ENCODE measurements around the gene PSME3.
"Not testable (repeated sequence)": the region's sequence is repeated elsewhere in the genome, so short reads cannot be mapped to it uniquely, and the experiment has no call there.

DNA sequence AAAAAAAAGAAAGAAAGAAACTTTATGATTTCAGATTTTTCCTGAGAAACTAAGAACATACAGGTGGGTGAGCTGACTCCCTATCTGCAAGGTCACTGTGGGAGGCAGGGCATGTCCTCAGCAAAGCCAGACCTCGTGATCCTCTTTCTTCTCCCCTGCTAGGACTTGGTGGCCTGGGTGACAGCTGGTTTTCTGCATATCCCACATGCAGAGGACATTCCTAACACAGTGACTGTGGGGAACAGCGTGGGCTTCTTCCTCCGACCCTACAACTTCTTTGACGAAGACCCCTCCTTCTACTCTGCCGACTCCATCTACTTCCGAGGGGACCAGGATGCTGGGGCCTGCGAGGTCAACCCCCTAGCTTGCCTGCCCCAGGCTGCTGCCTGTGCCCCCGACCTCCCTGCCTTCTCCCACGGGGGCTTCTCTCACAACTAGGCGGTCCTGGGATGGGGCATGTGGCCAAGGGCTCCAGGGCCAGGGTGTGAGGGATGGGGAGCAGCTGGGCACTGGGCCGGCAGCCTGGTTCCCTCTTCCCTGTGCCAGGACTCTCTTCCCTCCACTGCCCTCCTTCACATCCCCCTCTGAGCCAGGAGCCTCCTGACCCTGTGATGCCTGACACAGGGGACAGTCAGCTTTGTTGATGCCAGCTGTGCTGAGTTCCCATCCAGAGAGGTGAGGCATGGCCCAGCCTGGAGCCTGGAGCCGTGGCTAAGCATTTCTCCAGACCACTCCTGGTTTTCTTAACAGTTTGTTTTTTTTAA lies 40.9 kb downstream of the PSME3 start:
- TF ChIP-seq NR2F1 (CRISPR knock-in tag; IDR thresholded peaks at IDR 0.05); EP300 (IDR thresholded peaks at IDR 0.05; ENCODE audit: low read depth in 2 of 2, low read length in 2 of 2); EP300 (CRISPR knock-in tag; IDR thresholded peaks at IDR 0.05; ENCODE audit: borderline replicate concordance); MAFF (IDR thresholded peaks at IDR 0.05; ENCODE audit: low read depth, low read length); ETV5 (CRISPR knock-in tag; IDR thresholded peaks at IDR 0.05; ENCODE audit: borderline replicate concordance); TCF7 (IDR thresholded peaks at IDR 0.05; ENCODE audit: low read depth); POLR2A (IDR thresholded peaks at IDR 0.05; ENCODE audit: insufficient read depth in 1 of 2, low read depth in 2 of 2, low read length in 2 of 2); SMC3 (IDR thresholded peaks at IDR 0.05; ENCODE audit: low read length); PTBP1 (IDR thresholded peaks at IDR 0.05; ENCODE audit: low read depth, low read length, poor library complexity, severe bottlenecking); CENPX (CRISPR knock-in tag; IDR thresholded peaks at IDR 0.05): not testable (repeated sequence)
- TF ChIP-seq, protein P1, sequence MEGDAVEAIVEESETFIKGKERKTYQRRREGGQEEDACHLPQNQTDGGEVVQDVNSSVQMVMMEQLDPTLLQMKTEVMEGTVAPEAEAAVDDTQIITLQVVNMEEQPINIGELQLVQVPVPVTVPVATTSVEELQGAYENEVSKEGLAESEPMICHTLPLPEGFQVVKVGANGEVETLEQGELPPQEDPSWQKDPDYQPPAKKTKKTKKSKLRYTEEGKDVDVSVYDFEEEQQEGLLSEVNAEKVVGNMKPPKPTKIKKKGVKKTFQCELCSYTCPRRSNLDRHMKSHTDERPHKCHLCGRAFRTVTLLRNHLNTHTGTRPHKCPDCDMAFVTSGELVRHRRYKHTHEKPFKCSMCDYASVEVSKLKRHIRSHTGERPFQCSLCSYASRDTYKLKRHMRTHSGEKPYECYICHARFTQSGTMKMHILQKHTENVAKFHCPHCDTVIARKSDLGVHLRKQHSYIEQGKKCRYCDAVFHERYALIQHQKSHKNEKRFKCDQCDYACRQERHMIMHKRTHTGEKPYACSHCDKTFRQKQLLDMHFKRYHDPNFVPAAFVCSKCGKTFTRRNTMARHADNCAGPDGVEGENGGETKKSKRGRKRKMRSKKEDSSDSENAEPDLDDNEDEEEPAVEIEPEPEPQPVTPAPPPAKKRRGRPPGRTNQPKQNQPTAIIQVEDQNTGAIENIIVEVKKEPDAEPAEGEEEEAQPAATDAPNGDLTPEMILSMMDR (CRISPR knock-in tag; IDR thresholded peaks at IDR 0.05) = not testable (repeated sequence)
- TF ChIP-seq, protein P2, sequence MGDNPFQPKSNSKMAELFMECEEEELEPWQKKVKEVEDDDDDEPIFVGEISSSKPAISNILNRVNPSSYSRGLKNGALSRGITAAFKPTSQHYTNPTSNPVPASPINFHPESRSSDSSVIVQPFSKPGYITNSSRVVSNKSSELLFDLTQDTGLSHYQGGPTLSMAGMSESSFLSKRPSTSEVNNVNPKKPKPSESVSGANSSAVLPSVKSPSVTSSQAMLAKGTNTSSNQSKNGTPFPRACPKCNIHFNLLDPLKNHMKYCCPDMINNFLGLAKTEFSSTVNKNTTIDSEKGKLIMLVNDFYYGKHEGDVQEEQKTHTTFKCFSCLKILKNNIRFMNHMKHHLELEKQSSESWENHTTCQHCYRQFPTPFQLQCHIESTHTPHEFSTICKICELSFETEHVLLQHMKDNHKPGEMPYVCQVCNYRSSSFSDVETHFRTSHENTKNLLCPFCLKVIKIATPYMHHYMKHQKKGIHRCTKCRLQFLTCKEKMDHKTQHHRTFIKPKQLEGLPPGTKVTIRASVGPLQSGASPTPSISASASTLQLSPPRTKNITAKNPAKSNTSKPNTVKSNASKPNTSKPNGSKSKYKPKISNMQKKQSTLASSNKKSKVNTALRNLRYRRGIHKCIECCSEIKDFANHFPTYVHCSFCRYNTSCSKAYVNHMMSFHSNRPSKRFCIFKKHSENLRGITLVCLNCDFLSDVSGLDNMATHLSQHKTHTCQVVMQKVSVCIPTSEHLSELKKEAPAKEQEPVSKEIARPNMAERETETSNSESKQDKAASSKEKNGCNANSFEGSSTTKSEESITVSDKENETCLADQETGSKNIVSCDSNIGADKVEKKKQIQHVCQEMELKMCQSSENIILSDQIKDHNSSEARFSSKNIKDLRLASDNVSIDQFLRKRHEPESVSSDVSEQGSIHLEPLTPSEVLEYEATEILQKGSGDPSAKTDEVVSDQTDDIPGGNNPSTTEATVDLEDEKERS (CRISPR knock-in tag; IDR thresholded peaks at IDR 0.05) = not testable (repeated sequence)
- TF ChIP-seq, protein P3, sequence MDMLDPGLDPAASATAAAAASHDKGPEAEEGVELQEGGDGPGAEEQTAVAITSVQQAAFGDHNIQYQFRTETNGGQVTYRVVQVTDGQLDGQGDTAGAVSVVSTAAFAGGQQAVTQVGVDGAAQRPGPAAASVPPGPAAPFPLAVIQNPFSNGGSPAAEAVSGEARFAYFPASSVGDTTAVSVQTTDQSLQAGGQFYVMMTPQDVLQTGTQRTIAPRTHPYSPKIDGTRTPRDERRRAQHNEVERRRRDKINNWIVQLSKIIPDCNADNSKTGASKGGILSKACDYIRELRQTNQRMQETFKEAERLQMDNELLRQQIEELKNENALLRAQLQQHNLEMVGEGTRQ (IDR thresholded peaks at IDR 0.05; ENCODE audit: low read depth, low read length) = not testable (repeated sequence)
- TF ChIP-seq, protein P3 (CRISPR knock-in tag; IDR thresholded peaks at IDR 0.05; ENCODE audit: borderline replicate concordance) = not testable (repeated sequence)
- TF ChIP-seq, protein P4, sequence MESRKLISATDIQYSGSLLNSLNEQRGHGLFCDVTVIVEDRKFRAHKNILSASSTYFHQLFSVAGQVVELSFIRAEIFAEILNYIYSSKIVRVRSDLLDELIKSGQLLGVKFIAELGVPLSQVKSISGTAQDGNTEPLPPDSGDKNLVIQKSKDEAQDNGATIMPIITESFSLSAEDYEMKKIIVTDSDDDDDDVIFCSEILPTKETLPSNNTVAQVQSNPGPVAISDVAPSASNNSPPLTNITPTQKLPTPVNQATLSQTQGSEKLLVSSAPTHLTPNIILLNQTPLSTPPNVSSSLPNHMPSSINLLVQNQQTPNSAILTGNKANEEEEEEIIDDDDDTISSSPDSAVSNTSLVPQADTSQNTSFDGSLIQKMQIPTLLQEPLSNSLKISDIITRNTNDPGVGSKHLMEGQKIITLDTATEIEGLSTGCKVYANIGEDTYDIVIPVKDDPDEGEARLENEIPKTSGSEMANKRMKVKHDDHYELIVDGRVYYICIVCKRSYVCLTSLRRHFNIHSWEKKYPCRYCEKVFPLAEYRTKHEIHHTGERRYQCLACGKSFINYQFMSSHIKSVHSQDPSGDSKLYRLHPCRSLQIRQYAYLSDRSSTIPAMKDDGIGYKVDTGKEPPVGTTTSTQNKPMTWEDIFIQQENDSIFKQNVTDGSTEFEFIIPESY (CRISPR knock-in tag; IDR thresholded peaks at IDR 0.05) = not testable (repeated sequence)
- TF ChIP-seq, protein P5, sequence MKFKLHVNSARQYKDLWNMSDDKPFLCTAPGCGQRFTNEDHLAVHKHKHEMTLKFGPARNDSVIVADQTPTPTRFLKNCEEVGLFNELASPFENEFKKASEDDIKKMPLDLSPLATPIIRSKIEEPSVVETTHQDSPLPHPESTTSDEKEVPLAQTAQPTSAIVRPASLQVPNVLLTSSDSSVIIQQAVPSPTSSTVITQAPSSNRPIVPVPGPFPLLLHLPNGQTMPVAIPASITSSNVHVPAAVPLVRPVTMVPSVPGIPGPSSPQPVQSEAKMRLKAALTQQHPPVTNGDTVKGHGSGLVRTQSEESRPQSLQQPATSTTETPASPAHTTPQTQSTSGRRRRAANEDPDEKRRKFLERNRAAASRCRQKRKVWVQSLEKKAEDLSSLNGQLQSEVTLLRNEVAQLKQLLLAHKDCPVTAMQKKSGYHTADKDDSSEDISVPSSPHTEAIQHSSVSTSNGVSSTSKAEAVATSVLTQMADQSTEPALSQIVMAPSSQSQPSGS (CRISPR knock-in tag; IDR thresholded peaks at IDR 0.05) = not testable (repeated sequence)

Measured in HepG2 (cell line).